ENCODE results near the gene AMBN.

DNA sequence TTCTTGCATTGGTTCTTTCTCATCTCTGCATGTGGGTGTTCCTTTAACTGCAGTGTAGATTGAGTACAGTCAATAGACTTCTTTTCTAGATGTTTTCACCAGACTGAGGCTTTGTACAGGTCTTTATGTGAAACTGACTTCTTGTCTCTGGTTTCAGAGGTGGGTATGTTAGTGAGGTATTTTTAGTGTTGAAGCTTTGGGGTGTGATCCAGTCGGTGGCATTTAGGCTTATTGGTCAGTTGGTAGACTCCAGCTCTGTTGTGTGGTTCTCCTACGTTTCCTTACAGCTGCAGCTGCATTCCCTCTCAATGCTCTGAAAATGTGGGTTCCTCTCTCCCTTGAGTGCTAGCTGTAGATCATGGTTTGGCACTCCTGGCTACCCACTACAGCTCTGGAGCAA lies 21.3 kb upstream of the AMBN start:
- TF ChIP-seq, protein P1, sequence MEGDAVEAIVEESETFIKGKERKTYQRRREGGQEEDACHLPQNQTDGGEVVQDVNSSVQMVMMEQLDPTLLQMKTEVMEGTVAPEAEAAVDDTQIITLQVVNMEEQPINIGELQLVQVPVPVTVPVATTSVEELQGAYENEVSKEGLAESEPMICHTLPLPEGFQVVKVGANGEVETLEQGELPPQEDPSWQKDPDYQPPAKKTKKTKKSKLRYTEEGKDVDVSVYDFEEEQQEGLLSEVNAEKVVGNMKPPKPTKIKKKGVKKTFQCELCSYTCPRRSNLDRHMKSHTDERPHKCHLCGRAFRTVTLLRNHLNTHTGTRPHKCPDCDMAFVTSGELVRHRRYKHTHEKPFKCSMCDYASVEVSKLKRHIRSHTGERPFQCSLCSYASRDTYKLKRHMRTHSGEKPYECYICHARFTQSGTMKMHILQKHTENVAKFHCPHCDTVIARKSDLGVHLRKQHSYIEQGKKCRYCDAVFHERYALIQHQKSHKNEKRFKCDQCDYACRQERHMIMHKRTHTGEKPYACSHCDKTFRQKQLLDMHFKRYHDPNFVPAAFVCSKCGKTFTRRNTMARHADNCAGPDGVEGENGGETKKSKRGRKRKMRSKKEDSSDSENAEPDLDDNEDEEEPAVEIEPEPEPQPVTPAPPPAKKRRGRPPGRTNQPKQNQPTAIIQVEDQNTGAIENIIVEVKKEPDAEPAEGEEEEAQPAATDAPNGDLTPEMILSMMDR (IDR thresholded peaks at IDR 0.05) = no peak
- TF ChIP-seq POLR2A (IDR thresholded peaks at IDR 0.05) = no peak
